HG02981 (cell line): Measurements from ENCODE around the gene KCTD11.

ENCODE experiments used
- ATAC-seq: cut with Tn5 transposase; IDR thresholded peaks from one replicate; pipeline ENCODE4 v1.9.1; 2021; ENCODE audit warnings: mild to moderate bottlenecking, moderate library complexity; ENCODE audit not compliant: unreplicated experiment

The KCTD11 gene

DNA sequence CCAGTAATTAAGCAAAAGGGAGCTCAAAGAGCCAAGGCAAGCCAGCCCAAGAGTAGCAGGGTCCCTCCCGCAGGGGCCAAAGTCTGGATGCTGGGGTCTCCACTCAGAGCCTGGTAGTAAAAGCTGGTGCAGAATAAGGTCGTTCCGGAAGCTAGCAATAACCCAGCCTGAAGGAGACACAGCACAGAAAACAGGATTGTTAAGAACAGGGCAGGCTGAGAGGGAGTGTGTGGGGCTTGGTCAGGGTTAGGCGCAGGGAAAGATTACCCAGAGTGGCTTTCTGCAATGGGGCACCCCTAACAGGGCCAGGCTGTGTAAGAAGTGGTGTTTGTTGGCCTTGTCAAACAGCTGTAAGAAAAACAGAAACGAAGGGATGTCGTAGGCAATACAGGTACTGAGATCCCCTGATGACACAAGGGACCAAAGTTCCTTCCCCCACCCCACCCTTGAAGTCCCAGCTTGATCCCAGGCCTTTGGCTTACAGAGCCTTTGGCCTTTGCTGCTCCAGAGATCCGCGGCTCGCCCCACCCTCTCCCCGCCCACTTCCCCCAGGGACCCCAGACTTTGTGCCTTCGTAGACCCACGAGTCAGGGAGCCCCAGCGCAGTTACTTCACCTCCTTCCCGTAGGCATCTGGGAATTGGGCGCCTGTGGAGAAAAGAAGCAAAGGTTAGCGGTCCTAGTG, 51.2 kb downstream of the KCTD11 start:
- ATAC-seq = no peak

DNA sequence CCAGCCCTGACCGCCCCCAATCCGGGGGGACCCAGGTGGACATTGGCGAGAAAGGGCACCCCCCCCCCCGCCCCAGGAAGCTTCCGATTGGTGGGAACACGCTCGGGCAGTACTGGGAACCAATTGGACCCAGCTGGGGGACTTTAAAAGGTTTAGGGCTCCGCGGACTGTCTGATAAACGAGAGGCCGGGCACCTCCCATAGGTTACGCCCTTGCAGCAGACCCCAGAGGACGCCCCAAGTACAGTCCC, 51.7 kb downstream of the KCTD11 start:
- ATAC-seq = no peak

DNA sequence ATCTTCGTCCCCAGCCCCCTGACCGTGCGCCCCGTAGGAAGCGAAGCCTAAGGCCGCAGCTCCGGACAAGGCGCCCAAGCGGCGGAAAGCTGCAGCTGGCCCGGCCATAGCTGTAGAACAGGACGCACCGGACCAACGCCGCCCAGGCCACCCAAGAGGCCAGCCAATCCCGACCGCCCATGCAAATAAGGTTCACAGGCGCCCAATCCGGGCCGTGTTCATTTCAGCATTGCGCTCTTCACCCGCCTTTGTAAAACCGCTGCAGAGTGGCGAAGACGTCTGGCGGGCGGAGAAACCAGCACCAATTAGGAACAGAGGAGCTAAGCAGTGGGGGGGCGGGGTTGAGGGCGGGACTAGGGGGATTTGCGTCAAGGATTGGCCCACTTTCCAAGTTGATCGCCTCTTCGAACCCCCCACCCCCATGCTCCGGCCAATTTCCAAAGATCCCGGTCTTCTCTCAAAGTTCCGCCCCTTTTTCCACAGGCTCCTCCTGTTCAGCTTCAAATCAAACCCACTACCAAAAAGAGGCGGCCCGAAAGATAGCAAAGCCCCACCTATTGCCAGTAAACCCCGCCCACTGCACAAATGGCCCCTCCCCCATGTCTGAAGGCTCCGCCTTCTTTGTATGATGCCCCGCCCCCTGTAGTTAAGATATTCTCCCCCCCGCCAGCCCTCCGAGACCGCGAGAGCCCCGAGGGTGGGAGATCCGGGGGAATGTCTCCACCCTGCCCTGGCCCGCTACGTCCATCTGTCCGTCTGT, 52.2 kb downstream of the KCTD11 start, which contains the start of gene TMEM256:
Gene TMEM256, minus strand, starts transcription at position 121 of the 760 bp plus-strand sequence. Its CDS starts 13 bp downstream, at position 108.
- peak; percentile 91 for ATAC-seq
